ENCODE results near the gene IL25. TPM values are rescaled to one million over a fixed set of nuclear protein-coding genes. Genes with fewer than 3 reads are reported as not detected.

IL25 gene
- total and polyA plus RNA-seq, 2 experiments from 2014 or later = not detected

- no peak overlapping the region for H2AFZ ChIP-seq
- no peak overlapping the region for H3K4me3 ChIP-seq
- TF ChIP-seq EZH2 (IDR thresholded peaks at IDR 0.05; ENCODE audit: borderline replicate concordance) (no peak), EZH2phosphoT487 (IDR thresholded peaks at IDR 0.05; ENCODE audit: low read depth, severe bottlenecking, unreplicated experiment) (no peak)
- TF ChIP-seq, protein P1, sequence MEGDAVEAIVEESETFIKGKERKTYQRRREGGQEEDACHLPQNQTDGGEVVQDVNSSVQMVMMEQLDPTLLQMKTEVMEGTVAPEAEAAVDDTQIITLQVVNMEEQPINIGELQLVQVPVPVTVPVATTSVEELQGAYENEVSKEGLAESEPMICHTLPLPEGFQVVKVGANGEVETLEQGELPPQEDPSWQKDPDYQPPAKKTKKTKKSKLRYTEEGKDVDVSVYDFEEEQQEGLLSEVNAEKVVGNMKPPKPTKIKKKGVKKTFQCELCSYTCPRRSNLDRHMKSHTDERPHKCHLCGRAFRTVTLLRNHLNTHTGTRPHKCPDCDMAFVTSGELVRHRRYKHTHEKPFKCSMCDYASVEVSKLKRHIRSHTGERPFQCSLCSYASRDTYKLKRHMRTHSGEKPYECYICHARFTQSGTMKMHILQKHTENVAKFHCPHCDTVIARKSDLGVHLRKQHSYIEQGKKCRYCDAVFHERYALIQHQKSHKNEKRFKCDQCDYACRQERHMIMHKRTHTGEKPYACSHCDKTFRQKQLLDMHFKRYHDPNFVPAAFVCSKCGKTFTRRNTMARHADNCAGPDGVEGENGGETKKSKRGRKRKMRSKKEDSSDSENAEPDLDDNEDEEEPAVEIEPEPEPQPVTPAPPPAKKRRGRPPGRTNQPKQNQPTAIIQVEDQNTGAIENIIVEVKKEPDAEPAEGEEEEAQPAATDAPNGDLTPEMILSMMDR (IDR thresholded peaks at IDR 0.05; ENCODE audit: poor library complexity) = no peak
- no peaks in the 10 kb centered on the region for H3K4me1 ChIP-seq (ENCODE audit: insufficient read depth)
- no peaks in the 10 kb centered on the region for H3K79me2 ChIP-seq
- no peak overlapping the region for H3K4me2 ChIP-seq
- 97% methylated on average over 12 of the region's 13 CpGs for WGBS (ENCODE audit: low lambda C conversion rate, missing lambda C conversion rate)
- H3K27ac ChIP-seq = no peak overlapping the region
- DNase-seq (ENCODE audit: low spot score) = no peak
- no peaks in the 10 kb centered on the region for H3K9me2 ChIP-seq (replicated peaks; ENCODE audit: insufficient read depth)
- H3K27me3 ChIP-seq = no peaks in the 10 kb centered on the region
- no peaks in the 10 kb centered on the region for H4K20me1 ChIP-seq (ENCODE audit: insufficient read depth, poor library complexity, severe bottlenecking)
- no peaks in the 10 kb centered on the region for H3K36me3 ChIP-seq (replicated peaks; ENCODE audit: insufficient read depth, low read depth)
- no peaks in the 10 kb centered on the region for H3K9me3 ChIP-seq (ENCODE audit: low read depth)
Observed at GRCh38 chr14:23405516-23406025, 33.0 kb downstream of the IL25 start.

GRCh38 chr14:23406244-23406643 is 33.6 kb downstream of the IL25 start:
- no peaks in the 10 kb centered on the region for H3K27me3 ChIP-seq
- H2AFZ ChIP-seq = no peak overlapping the region
- no peak overlapping the region for H3K4me2 ChIP-seq
- no peak for DNase-seq (ENCODE audit: low spot score)
- H3K79me2 ChIP-seq = no peaks in the 10 kb centered on the region
- H3K27ac ChIP-seq = no peak overlapping the region
- no peaks in the 10 kb centered on the region for H3K36me3 ChIP-seq (replicated peaks; ENCODE audit: insufficient read depth, low read depth)
- H3K9me3 ChIP-seq (ENCODE audit: low read depth) = no peaks in the 10 kb centered on the region
- no peaks in the 10 kb centered on the region for H4K20me1 ChIP-seq (ENCODE audit: insufficient read depth, poor library complexity, severe bottlenecking)
- no peak overlapping the region for H3K4me3 ChIP-seq
- no peaks in the 10 kb centered on the region for H3K9me2 ChIP-seq (replicated peaks; ENCODE audit: insufficient read depth)
- no peaks in the 10 kb centered on the region for H3K4me1 ChIP-seq (ENCODE audit: insufficient read depth)
- 62% methylated on average over 4 of the region's 4 CpGs for WGBS (ENCODE audit: low lambda C conversion rate, missing lambda C conversion rate)
- TF ChIP-seq EZH2phosphoT487 (IDR thresholded peaks at IDR 0.05; ENCODE audit: low read depth, severe bottlenecking, unreplicated experiment) (no peak), EZH2 (IDR thresholded peaks at IDR 0.05; ENCODE audit: borderline replicate concordance) (no peak)
- TF ChIP-seq, protein P1 (IDR thresholded peaks at IDR 0.05; ENCODE audit: poor library complexity) = no peak

- Histone ChIP-seq H3K36me3 (replicated peaks; ENCODE audit: insufficient read depth, low read depth) (no peaks in the 10 kb centered on the region), H3K27me3 (no peaks in the 10 kb centered on the region), H4K20me1 (ENCODE audit: insufficient read depth, poor library complexity, severe bottlenecking) (no peaks in the 10 kb centered on the region), H3K79me2 (no peaks in the 10 kb centered on the region), H3K9me3 (ENCODE audit: low read depth) (no peaks in the 10 kb centered on the region), H3K4me1 (ENCODE audit: insufficient read depth) (no peaks in the 10 kb centered on the region), H3K27ac (no peak overlapping the region), H3K4me3 (no peak overlapping the region), H2AFZ (no peak overlapping the region), H3K4me2 (no peak overlapping the region), H3K9me2 (replicated peaks; ENCODE audit: insufficient read depth) (no peaks in the 10 kb centered on the region)
- 92% methylated on average over 14 of the region's 15 CpGs for WGBS (ENCODE audit: low lambda C conversion rate, missing lambda C conversion rate)
- TF ChIP-seq, protein P1 (IDR thresholded peaks at IDR 0.05; ENCODE audit: poor library complexity) = no peak
- TF ChIP-seq EZH2phosphoT487 (IDR thresholded peaks at IDR 0.05; ENCODE audit: low read depth, severe bottlenecking, unreplicated experiment) (no peak), EZH2 (IDR thresholded peaks at IDR 0.05; ENCODE audit: borderline replicate concordance) (no peak)
- no peak for DNase-seq (ENCODE audit: low spot score)
Observed at GRCh38 chr14:23406725-23407355, 34.2 kb downstream of the IL25 start.

All from hepatocyte (in vitro differentiated cells).